Activated T-helper 2 cell treated with anti-CD3 and anti-CD28 coated beads, Interferon-gamma antibody, Interleukin-2, Interleukin-4, amounts not matched to agents 10 μg/mL and 5 μg/mL and 100 μg/mL, durations not matched to agents 14 hours and 24 hours and 36 hours (primary cell): ENCODE measurements around the gene LIPE. TPM values are rescaled to one million over a fixed set of nuclear protein-coding genes. Genes with fewer than 3 reads are reported as not detected.

Source experiments
- DNase-seq: peaks from one replicate; pipeline ENCODE4 v3.0.0; 2021; ENCODE audit warnings: low spot score
- H3K27ac Mint-ChIP-seq: one replicate; pipeline ENCODE4 v1.8.0; 2021; ENCODE audit warnings: mixed read lengths
- H3K27me3 Mint-ChIP-seq: one replicate; pipeline ENCODE4 v1.8.0; 2021; ENCODE audit warnings: low read depth, mixed read lengths
- H3K36me3 Mint-ChIP-seq: one replicate; pipeline ENCODE4 v1.8.0; 2021; ENCODE audit warnings: low read depth, mixed read lengths
- H3K4me1 Mint-ChIP-seq: one replicate; pipeline ENCODE4 v1.8.0; 2021; ENCODE audit warnings: low read depth, mixed read lengths
- H3K4me3 Mint-ChIP-seq: one replicate; pipeline ENCODE4 v1.8.0; 2021; ENCODE audit warnings: low read depth, mild to moderate bottlenecking, moderate library complexity, mixed read lengths
- H3K9me3 Mint-ChIP-seq: one replicate; pipeline ENCODE4 v1.8.0; 2021; ENCODE audit warnings: mixed read lengths
- intact Hi-C: fragments of 100-400 bp; cut with micrococcal nuclease; formaldehyde crosslinking; loops from one replicate; pipeline ENCODE4 v1.15.1; 2023
- total RNA-seq: library from RNA; stranded (reverse); gene quantifications from 2 replicates; pipeline ENCODE4 v1.2.3, GENCODE V29; 2022

Gene LIPE
- total RNA-seq, 1 donor from 2014 or later = 35.2 TPM

DNA sequence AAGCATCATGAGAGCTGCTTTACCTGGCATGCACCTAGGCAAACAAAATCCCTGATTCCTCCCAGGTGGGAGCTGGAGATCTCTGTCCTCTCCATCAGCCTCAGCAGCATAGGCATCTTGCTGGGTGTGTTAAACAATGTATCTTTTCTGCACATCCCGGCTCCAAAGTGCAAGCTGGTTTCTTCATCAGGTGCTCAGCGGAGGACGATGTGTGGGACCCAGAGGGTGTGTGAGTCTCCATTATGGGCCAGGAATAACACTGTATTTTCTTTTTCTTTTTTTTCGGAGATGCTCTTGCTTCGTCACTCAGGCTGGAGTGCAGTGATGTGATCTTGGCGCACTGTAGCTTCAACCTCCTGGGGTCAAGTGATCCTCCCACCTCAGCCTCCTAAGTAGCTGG, 47.0 kb downstream of the LIPE start:
- no peaks in the 10 kb centered on the region for H3K9me3 Mint-ChIP-seq
- H3K4me3 Mint-ChIP-seq = no peak overlapping the region

DNA sequence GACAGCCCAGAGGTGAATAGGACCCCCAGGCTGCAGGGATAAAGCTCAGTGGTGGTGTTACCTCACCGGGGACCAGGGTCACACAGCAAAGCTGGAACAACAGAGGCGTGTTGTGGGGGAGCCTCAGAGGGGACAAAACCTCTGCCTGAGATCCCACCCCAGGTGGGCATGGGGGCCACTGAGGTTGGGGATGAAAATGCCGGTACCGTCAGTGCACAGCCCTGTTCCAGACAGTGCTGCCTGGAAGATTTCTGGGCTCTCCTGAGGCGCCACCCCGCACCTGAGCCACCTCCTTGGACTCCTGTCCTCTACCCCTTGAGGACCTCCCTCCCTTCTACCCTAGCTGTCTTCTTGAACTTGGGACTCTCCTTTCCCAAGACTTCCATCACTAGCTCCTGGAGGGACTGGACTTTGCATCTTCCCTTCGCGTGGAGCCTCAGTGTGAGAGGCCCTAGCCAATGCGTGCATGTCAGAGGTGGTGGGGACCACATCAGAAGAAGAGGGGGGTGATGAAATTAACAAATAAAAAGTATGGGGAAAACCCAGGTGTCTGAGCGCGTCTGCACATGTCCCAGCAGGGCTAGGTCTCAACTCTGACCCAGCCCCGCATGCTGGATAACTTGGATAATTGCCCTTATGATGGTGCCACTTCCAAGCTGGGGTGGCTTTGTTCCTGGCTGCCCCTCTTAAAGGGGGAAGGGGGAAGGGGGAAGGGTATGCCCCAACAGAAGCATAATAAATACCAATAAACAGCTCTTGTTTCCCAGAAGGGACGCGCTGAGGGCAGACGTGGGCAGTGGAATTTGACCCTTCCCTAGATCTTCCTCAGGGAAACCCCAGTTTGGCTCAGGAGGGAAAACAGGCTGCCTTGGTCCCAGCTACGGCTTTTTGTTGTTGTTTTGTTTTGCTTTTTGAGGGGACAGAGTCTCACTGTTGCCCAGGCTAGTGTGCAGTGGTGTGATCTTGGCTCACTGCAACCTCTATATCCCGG, 48.7 kb downstream of the LIPE start:
- DNase-seq = no peak
- no peak overlapping the region for H3K4me3 Mint-ChIP-seq
- peaks cover 1% of the 10 kb centered on the region for H3K4me1 Mint-ChIP-seq
- H3K36me3 Mint-ChIP-seq = no peaks in the 10 kb centered on the region
- H3K9me3 Mint-ChIP-seq = no peaks in the 10 kb centered on the region
- intact Hi-C loops = no loop called here
- H3K27ac Mint-ChIP-seq = no peak overlapping the region
- peaks cover 12% of the 10 kb centered on the region for H3K27me3 Mint-ChIP-seq

More for the DNA sequence above, 47.0 kb downstream of the LIPE start:
- intact Hi-C loops = no loop called here
- DNase-seq = no peak
- peaks cover 12% of the 10 kb centered on the region for H3K27me3 Mint-ChIP-seq
- no peak overlapping the region for H3K27ac Mint-ChIP-seq
- no peaks in the 10 kb centered on the region for H3K36me3 Mint-ChIP-seq
- peaks cover 1% of the 10 kb centered on the region for H3K4me1 Mint-ChIP-seq

DNA sequence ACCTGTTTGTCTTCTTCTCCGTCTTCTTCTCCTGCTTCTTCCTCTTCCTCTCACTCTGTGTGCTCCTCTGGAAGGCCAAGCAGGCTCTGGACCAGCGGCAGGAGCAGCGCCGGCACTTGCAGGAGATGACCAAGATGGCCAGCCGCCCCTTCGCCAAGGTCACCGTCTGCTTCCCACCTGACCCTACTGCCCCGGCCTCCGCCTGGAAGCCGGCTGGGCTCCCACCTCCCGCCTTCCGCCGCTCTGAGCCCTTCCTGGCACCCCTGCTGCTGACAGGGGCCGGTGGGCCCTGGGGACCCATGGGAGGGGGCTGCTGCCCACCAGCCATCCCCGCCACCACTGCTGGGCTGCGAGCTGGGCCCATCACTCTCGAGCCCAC, 51.0 kb downstream of the LIPE start:
- peaks cover 1% of the 10 kb centered on the region for H3K4me1 Mint-ChIP-seq
- H3K27me3 Mint-ChIP-seq = no peaks in the 10 kb centered on the region
- H3K9me3 Mint-ChIP-seq = no peaks in the 10 kb centered on the region
- DNase-seq = no peak
- no peak overlapping the region for H3K4me3 Mint-ChIP-seq
- no peaks in the 10 kb centered on the region for H3K36me3 Mint-ChIP-seq
- intact Hi-C loops = no loop called here
- no peak overlapping the region for H3K27ac Mint-ChIP-seq

DNA sequence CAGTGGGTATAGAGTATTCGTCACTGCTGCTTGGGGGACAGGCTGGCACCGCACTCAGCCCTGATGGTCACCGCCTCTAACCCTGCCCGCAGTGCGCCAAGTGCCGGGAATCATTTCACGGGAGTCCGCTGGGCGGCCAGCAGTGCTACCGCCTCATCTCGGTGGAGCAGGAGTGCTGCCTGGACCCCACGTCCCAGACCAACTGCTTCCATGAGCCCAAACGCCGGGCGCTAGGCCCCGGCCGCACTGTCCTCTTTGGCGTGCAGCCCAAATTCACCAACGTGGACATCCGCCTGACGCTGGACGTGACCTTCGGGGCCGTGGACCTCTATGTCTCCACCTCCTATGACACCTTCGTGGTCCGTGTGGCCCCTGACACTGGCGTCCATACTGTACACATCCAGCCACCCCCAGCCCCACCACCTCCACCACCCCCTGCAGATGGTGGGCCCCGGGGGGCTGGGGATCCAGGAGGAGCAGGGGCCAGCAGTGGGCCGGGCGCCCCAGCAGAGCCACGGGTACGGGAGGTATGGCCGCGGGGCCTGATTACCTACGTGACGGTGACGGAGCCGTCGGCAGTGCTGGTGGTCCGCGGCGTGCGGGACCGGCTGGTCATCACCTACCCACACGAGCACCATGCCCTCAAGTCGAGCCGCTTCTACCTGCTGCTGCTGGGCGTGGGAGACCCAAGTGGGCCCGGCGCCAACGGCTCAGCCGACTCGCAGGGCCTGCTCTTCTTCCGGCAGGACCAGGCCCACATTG, 51.6 kb downstream of the LIPE start:
- no peaks in the 10 kb centered on the region for H3K9me3 Mint-ChIP-seq
- H3K36me3 Mint-ChIP-seq = no peaks in the 10 kb centered on the region
- DNase-seq = no peak
- H3K27ac Mint-ChIP-seq = no peak overlapping the region
- no peak overlapping the region for H3K4me3 Mint-ChIP-seq
- intact Hi-C loops = no loop called here
- peaks cover 1% of the 10 kb centered on the region for H3K4me1 Mint-ChIP-seq
- no peaks in the 10 kb centered on the region for H3K27me3 Mint-ChIP-seq

DNA sequence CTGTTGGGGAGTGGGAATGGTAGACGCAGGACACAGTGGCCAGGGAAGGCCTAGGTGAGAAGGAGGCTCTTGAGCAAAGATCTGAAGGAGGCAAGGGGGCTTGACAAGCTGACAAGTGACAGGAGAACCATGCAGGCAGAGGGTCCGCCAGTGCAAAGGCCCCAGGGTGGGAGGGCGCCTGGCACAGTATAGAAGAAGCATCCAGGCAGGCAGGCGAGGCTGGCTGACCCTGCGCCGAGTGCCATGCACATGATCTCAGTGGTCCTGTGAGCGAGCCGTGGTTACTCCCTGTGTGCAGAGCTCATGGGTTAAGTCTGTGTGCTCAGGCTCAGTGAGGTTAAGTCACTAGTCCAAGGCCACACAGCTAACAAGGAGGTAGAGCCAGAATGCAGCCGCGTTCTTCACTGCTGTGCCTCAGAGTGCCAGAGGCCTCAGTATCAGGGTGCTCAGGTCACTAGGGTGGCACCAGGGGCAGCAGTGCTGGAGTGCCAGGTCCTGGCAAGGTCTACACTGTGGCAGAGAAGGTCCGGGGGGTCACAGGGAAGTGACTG, 52.3 kb downstream of the LIPE start:
- Mint-ChIP-seq H3K9me3 (no peaks in the 10 kb centered on the region), H3K4me1 (peaks cover 1% of the 10 kb centered on the region), H3K4me3 (no peak overlapping the region), H3K27me3 (no peaks in the 10 kb centered on the region), H3K36me3 (no peaks in the 10 kb centered on the region), H3K27ac (no peak overlapping the region)
- DNase-seq = no peak
- intact Hi-C loops = no loop called here

DNA sequence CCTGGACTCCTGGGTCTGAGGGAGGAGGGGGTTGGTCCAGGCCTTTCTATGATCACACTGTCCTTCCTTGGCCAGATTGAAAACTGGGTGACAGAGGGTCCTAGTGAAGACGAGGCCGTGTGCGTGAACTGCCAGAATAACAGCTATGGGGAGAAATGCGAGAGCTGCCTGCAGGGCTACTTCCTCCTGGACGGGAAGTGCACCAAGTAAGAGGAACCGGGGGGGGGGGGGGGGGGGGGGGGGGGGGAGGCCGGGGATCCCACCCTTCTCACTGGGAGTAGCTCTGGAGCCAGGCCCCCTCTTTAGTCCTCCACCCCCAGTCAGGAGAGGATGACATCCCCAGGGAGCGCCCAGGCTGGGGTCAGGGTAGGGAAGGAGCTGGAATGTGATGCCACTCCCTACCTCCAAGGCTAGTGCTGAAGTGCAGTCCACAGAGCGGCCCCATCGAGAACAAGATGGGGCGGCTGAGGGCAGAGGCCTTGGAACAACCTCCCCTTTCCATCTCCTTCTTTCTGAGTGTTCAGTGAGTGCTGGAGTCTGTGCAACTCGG, 56.5 kb downstream of the LIPE start:
- DNase-seq = no peak
- Mint-ChIP-seq H3K36me3 (no peaks in the 10 kb centered on the region), H3K4me1 (no peaks in the 10 kb centered on the region), H3K27ac (no peak overlapping the region), H3K27me3 (no peaks in the 10 kb centered on the region), H3K4me3 (no peak overlapping the region), H3K9me3 (no peaks in the 10 kb centered on the region)
- intact Hi-C loops = no loop called here

DNA sequence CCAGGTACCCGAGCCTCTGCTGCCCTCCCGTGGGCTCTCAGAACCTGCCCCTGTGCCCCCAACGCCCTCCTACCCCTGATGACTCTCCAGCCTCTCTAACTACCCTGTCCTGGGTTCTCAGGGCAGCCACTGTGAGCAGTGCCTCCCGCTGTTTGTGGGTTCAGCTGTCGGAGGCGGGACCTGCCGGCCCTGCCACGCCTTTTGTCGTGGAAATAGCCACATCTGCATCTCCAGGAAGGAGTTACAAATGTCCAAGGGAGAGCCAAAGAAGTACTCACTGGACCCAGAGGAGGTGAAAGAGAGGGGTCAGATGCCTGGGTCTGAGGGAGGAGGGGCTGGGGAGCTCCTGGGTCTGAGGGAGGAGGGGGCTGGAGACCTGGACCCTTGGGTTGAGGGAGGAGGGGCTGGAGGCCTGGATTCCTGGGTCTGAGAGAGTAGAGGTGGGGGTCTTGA, 57.1 kb downstream of the LIPE start:
- no peaks in the 10 kb centered on the region for H3K36me3 Mint-ChIP-seq
- H3K9me3 Mint-ChIP-seq = no peaks in the 10 kb centered on the region
- intact Hi-C loops = no loop called here
- H3K27me3 Mint-ChIP-seq = no peaks in the 10 kb centered on the region
- no peaks in the 10 kb centered on the region for H3K4me1 Mint-ChIP-seq
- no peak for DNase-seq
- H3K4me3 Mint-ChIP-seq = no peak overlapping the region
- no peak overlapping the region for H3K27ac Mint-ChIP-seq

DNA sequence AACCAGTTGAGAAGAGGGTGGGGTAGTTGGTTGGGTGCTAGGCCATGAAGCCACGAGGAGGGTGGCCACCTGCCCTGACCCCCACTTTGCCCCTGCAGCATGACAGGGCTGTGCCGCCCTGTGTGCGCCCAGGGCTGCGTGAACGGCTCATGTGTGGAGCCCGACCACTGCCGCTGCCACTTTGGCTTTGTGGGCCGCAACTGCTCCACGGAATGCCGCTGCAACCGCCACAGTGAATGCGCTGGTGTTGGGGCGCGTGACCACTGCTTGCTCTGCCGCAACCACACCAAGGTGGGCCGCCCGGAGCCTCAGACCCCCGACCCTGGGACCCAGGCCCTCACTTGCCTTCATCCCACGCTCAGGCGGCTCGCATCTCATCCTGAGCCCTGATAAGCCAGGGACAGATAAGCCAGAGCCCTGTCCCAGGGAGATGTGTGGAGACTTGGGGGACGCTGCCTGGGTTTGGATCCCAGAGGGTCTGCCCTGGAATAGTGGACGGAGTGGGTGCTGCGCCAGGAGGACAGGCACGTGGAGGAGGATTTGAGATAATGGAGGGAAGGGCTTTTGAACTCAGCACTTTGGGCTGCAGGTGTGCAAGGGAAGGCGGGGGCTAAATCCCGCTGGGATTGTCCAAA, 57.6 kb downstream of the LIPE start:
- Mint-ChIP-seq H3K27me3 (no peaks in the 10 kb centered on the region), H3K9me3 (no peaks in the 10 kb centered on the region), H3K4me1 (no peaks in the 10 kb centered on the region), H3K36me3 (no peaks in the 10 kb centered on the region), H3K4me3 (no peak overlapping the region), H3K27ac (no peak overlapping the region)
- DNase-seq = no peak
- intact Hi-C loops = no loop called here

DNA sequence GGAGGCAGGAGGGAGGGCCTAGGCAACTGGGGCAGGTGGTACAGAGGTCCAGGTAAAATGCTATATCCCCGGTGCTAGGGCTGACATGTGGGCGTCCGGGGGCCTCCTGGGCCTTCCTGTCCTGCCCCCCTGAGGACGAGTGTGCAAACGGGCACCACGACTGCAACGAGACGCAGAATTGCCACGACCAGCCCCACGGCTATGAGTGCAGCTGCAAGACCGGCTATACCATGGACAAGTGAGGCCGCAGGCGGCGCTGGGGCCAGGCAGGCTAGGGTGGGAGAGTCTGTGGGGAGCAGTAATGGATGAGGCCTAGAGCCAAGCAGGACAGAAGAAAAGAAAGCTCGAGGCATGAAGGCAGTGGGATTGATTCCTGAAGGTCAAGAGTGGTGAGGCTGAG, 58.4 kb downstream of the LIPE start:
- intact Hi-C loops = no loop called here
- no peak for DNase-seq
- H3K27ac Mint-ChIP-seq = no peak overlapping the region
- no peaks in the 10 kb centered on the region for H3K9me3 Mint-ChIP-seq
- peaks cover 6% of the 10 kb centered on the region for H3K36me3 Mint-ChIP-seq
- H3K4me1 Mint-ChIP-seq = no peaks in the 10 kb centered on the region
- no peak overlapping the region for H3K4me3 Mint-ChIP-seq
- H3K27me3 Mint-ChIP-seq = no peaks in the 10 kb centered on the region

DNA sequence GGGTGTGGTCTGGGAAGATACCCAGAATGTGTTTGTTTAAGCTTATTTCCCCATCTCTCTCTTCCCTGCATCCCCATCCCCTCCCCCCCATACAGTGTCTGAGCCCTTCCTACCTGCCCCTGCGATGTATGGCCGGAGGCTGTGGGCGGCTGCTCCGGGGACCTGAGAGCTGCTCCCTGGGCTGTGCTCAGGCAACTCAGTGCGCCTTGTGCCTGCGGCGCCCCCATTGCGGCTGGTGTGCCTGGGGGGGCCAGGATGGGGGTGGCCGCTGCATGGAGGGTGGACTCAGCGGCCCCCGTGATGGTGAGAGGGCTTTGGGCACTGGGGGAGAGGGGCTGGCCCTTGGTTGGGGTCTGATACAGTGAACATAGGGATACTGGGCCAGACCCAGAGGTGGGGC, 58.8 kb downstream of the LIPE start:
- H3K4me3 Mint-ChIP-seq = no peak overlapping the region
- DNase-seq = no peak
- H3K9me3 Mint-ChIP-seq = no peaks in the 10 kb centered on the region
- no peaks in the 10 kb centered on the region for H3K4me1 Mint-ChIP-seq
- H3K36me3 Mint-ChIP-seq = peaks cover 9% of the 10 kb centered on the region
- intact Hi-C loops = no loop called here
- H3K27ac Mint-ChIP-seq = no peak overlapping the region
- H3K27me3 Mint-ChIP-seq = no peaks in the 10 kb centered on the region

DNA sequence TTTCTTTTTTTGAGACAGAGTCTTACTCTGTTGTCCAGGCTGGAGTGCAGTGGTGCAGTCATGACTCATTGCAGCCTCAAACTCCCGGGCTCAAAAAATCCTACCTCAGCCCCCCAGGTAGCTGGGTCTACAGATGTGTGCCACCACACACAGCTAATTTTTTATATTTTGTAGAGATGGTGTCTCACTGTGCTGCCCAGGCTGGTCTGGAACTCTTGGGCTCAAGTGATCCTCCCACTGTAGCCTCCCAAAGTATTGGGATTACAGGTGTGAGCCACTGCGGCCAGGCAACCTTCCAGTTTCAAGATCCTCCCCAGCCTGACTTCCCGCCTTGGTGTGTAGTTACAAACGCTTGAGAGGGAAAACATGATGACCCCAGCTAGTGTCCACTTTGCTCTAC, 59.3 kb downstream of the LIPE start:
- H3K27ac Mint-ChIP-seq = no peak overlapping the region
- no peak for DNase-seq
- H3K27me3 Mint-ChIP-seq = no peaks in the 10 kb centered on the region
- H3K4me3 Mint-ChIP-seq = no peak overlapping the region
- peaks cover 9% of the 10 kb centered on the region for H3K36me3 Mint-ChIP-seq
- H3K4me1 Mint-ChIP-seq = no peaks in the 10 kb centered on the region
- no peaks in the 10 kb centered on the region for H3K9me3 Mint-ChIP-seq
- intact Hi-C loops = no loop called here

DNA sequence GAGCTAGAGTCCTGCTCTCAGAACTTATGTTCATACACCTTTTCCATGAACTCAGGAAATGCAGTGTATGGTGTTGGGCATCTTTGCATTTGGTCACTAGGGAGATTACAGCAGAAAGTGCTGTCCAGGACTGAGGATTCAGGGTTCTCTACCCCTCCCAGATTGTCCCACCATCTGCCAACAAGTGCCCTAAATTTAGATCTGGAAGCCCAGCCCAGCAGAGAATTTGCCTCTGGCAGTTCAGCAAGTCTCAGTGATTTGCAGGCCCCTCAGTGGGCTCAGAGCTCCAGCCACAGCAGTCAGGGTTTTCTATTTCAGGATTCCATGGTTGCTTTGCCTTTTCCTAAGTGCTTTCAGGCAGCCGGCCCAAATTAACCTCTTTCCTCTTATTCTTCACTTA, 60.5 kb downstream of the LIPE start:
- H3K27ac Mint-ChIP-seq = no peak overlapping the region
- no peak for DNase-seq
- no peaks in the 10 kb centered on the region for H3K27me3 Mint-ChIP-seq
- H3K4me1 Mint-ChIP-seq = no peaks in the 10 kb centered on the region
- H3K36me3 Mint-ChIP-seq = peaks cover 9% of the 10 kb centered on the region
- intact Hi-C loops = no loop called here
- no peak overlapping the region for H3K4me3 Mint-ChIP-seq
- no peaks in the 10 kb centered on the region for H3K9me3 Mint-ChIP-seq
